ENCODE results near the gene MINK1. TPM values are rescaled to one million over a fixed set of nuclear protein-coding genes. Genes with fewer than 3 reads are reported as not detected.

The MINK1 gene
- total and polyA plus RNA-seq, 10 of the 15 experiments (the other 5 are each of a cell fraction or from before 2014, with no cell fraction given) = 0.08 to 55.6 (median 15.0) TPM

- TF ChIP-seq E2F8 (IDR thresholded peaks at IDR 0.05; ENCODE audit: low read depth, partially characterized antibody) = no peak
- TF ChIP-seq YY1 (IDR thresholded peaks at IDR 0.05; ENCODE audit: low read depth, low read length) = peak; percentile 78
- no peak for TF ChIP-seq FOXM1 (IDR thresholded peaks at IDR 0.05; ENCODE audit: low read depth, low read length)
- no peak for TF ChIP-seq ZBED1 (IDR thresholded peaks at IDR 0.05; ENCODE audit: borderline replicate concordance)
- TF ChIP-seq BHLHE40 (IDR thresholded peaks at IDR 0.05; ENCODE audit: borderline replicate concordance in 1 of 2, low read depth in 2 of 2, low read length in 1 of 2) = no peak
- TF ChIP-seq HDAC2 (IDR thresholded peaks at IDR 0.05) = no peak
- TF ChIP-seq RCOR1 (conservative IDR thresholded peaks at IDR 0.05; ENCODE audit: low read depth, low read length) = 0 out of 2 replicates have a peak, but pooled peaks have one; percentile 13
- peak in 1 of 2 experiments; percentile 72; a peak in 2 of 3 replicates for TF ChIP-seq EGR1 (IDR thresholded peaks at IDR 0.05; ENCODE audit: borderline replicate concordance in 1 of 2, low read depth in 2 of 2, low read length in 2 of 2)
- TF ChIP-seq NR2C1 (IDR thresholded peaks at IDR 0.05) = no peak
Measured at GRCh38 chr17:4789701-4789950, 43.5 kb upstream of the MINK1 start (continued).
